ENCODE results near the gene CRX. TPM values are rescaled to one million over a fixed set of nuclear protein-coding genes. Genes with fewer than 3 reads are reported as not detected.
"Not testable (repeated sequence)": the region's sequence is repeated elsewhere in the genome, so short reads cannot be mapped to it uniquely, and the experiment has no call there.

Gene CRX
- total RNA-seq: not detected in 2 replicates

GRCh38 chr19:47821460-47822020, at the start of gene CRX:
Gene CRX, plus strand, starts transcription at chr19:47821937. Its CDS starts 12,507 bp downstream, at chr19:47834444.
- DNase-seq (ENCODE audit: low read depth in 2 of 2): no peak

- DNase-seq (ENCODE audit: low read depth in 2 of 2): peak; percentile 91 to 98
Observed at GRCh38 chr19:47776568-47776967, 45.2 kb upstream of the CRX start.

GRCh38 chr19:47777245-47778048, 44.3 kb upstream of the CRX start:
- DNase-seq (ENCODE audit: low read depth in 2 of 2): not testable (repeated sequence)

GRCh38 chr19:47778049-47778953, 43.4 kb upstream of the CRX start, which contains the start of gene SELENOW:
Gene SELENOW, plus strand, starts transcription at chr19:47778703. Its CDS starts 83 bp downstream, at chr19:47778786.
- DNase-seq (ENCODE audit: low read depth in 2 of 2): peak; percentile 52 to 80

GRCh38 chr19:47778954-47779351, 42.8 kb upstream of the CRX start:
- no peak for DNase-seq (ENCODE audit: low read depth in 2 of 2)

GRCh38 chr19:47779524-47780214, 42.1 kb upstream of the CRX start:
- DNase-seq (ENCODE audit: low read depth in 2 of 2): no peak

- DNase-seq (ENCODE audit: low read depth in 2 of 2): no peak
Observed at GRCh38 chr19:47780215-47780551, 41.6 kb upstream of the CRX start.

GRCh38 chr19:47781590-47782262, 40.0 kb upstream of the CRX start:
- peak in 1 of 2 donors; percentile 37 for DNase-seq (ENCODE audit: low read depth in 2 of 2)

GRCh38 chr19:47786566-47786965, 35.2 kb upstream of the CRX start:
- peak in 1 of 2 donors; percentile 56 for DNase-seq (ENCODE audit: low read depth in 2 of 2)

GRCh38 chr19:47787307-47787706, 34.4 kb upstream of the CRX start:
- not testable (repeated sequence) for DNase-seq (ENCODE audit: low read depth in 2 of 2)

GRCh38 chr19:47789811-47790210, 31.9 kb upstream of the CRX start:
- not testable (repeated sequence) for DNase-seq (ENCODE audit: low read depth in 2 of 2)

- DNase-seq (ENCODE audit: low read depth in 2 of 2): peak; percentile 45 to 76
Observed at GRCh38 chr19:47790398-47790814, 31.3 kb upstream of the CRX start.

- no peak for DNase-seq (ENCODE audit: low read depth in 2 of 2)
Observed at GRCh38 chr19:47792616-47793015, 29.1 kb upstream of the CRX start.

GRCh38 chr19:47794526-47794925, 27.2 kb upstream of the CRX start:
- DNase-seq (ENCODE audit: low read depth in 2 of 2): no peak

- DNase-seq (ENCODE audit: low read depth in 2 of 2): no peak
Observed at GRCh38 chr19:47796785-47797184, 25.0 kb upstream of the CRX start.

- no peak for DNase-seq (ENCODE audit: low read depth in 2 of 2)
Observed at GRCh38 chr19:47797996-47798903, 23.5 kb upstream of the CRX start.

- DNase-seq (ENCODE audit: low read depth in 2 of 2): no peak
Observed at GRCh38 chr19:47798904-47799266, 22.9 kb upstream of the CRX start.

- DNase-seq (ENCODE audit: low read depth in 2 of 2): no peak
Observed at GRCh38 chr19:47801270-47801669, 20.5 kb upstream of the CRX start.

- no peak for DNase-seq (ENCODE audit: low read depth in 2 of 2)
Observed at GRCh38 chr19:47802521-47803043, 19.2 kb upstream of the CRX start.

GRCh38 chr19:47803148-47803547, 18.6 kb upstream of the CRX start:
- DNase-seq (ENCODE audit: low read depth in 2 of 2): not testable (repeated sequence)
